Measurements from ENCODE around the gene DEUP1.

The DEUP1 gene

GRCh38 chr11:93482556-93482955, 152.0 kb downstream of the DEUP1 start:
- POLR2A ChIA-PET: no interaction called here
- CTCF ChIA-PET: interaction anchor here (1.0 to 1.5 kb wide), 4 partner anchors 11 to 248 kb away, joined by 3 to 4 read pairs (median 4); no protein-coding TSS in a partner anchor
- TF ChIP-seq, protein P1, sequence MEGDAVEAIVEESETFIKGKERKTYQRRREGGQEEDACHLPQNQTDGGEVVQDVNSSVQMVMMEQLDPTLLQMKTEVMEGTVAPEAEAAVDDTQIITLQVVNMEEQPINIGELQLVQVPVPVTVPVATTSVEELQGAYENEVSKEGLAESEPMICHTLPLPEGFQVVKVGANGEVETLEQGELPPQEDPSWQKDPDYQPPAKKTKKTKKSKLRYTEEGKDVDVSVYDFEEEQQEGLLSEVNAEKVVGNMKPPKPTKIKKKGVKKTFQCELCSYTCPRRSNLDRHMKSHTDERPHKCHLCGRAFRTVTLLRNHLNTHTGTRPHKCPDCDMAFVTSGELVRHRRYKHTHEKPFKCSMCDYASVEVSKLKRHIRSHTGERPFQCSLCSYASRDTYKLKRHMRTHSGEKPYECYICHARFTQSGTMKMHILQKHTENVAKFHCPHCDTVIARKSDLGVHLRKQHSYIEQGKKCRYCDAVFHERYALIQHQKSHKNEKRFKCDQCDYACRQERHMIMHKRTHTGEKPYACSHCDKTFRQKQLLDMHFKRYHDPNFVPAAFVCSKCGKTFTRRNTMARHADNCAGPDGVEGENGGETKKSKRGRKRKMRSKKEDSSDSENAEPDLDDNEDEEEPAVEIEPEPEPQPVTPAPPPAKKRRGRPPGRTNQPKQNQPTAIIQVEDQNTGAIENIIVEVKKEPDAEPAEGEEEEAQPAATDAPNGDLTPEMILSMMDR (IDR thresholded peaks at IDR 0.05; ENCODE audit: control extremely low read depth, extremely low read depth, low read depth, missing control alignments): no peak
- DNase-seq (ENCODE audit: extremely low spot score): no peak

DNA sequence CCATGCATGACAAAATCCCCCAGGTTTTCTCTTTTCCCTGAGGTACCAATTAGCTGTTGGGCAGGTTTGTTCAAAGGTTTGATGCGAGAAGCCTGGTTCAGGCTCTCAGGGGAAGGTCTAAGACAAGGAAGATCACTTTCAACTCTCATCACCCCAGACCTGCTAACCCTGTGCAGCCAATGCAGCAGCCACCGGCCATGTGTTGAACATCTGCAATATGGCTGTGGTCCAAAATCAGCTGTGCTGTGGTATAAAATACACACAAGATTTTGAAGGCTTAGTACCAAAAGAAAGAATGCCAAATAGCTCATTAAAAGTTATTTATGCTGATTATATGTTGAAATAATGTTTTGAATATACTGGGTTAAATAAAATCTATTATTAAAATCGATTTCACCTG, 154.2 kb downstream of the DEUP1 start:
- no peak for DNase-seq (ENCODE audit: extremely low spot score)
- CTCF ChIA-PET: interaction anchor here (1.0 to 1.6 kb wide), 4 partner anchors 8 to 337 kb away, joined by 3 to 6 read pairs (median 4); no protein-coding TSS in a partner anchor
- TF ChIP-seq, protein P1 (IDR thresholded peaks at IDR 0.05; ENCODE audit: control extremely low read depth, extremely low read depth, low read depth, missing control alignments): no peak
- POLR2A ChIA-PET: no interaction called here

DNA sequence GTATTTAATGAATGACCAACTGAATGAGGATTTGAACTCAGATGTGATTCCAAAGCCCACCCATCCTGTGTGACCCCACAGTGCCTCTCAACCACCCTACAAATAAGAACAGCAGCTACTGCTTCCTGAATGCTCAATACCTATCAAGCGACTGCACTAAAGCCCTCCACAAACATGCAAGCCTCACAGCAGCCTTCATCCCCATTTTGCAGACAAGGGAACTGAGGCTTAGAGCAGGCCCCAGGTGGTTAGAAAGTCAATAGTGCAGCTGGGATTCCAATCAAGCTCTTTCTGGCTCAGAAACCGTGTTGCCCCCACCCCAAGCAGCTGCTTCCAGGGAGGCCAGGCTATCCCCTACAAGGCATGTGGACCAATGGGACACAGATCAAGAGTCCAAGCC, 155.4 kb downstream of the DEUP1 start:
- CTCF ChIA-PET: interaction anchor here (1.6 kb wide), 1 partner anchor 13 kb away, joined by 5 read pairs; no protein-coding TSS in a partner anchor
- TF ChIP-seq, protein P1 (IDR thresholded peaks at IDR 0.05; ENCODE audit: control extremely low read depth, extremely low read depth, low read depth, missing control alignments): no peak
- no peak for DNase-seq (ENCODE audit: extremely low spot score)
- POLR2A ChIA-PET: no interaction called here

- ChIA-PET CTCF (interaction anchor here (1.5 kb wide), 1 partner anchor 253 kb away, joined by 4 read pairs; no protein-coding TSS in a partner anchor), POLR2A (no interaction called here)
- TF ChIP-seq, protein P1 (IDR thresholded peaks at IDR 0.05; ENCODE audit: control extremely low read depth, extremely low read depth, low read depth, missing control alignments): no peak
- DNase-seq (ENCODE audit: extremely low spot score): no peak
Observed at GRCh38 chr11:93487032-93487483, 156.5 kb downstream of the DEUP1 start.
